HG02840 (cell line): Measurements from ENCODE around the gene PHLPP1.

Source experiments
- ATAC-seq: cut with Tn5 transposase; IDR thresholded peaks from one replicate; pipeline ENCODE4 v1.9.1; 2021; ENCODE audit warnings: mild to moderate bottlenecking, moderate library complexity, moderate number of reproducible peaks; ENCODE audit not compliant: unreplicated experiment, low FRiP score

Gene PHLPP1

DNA sequence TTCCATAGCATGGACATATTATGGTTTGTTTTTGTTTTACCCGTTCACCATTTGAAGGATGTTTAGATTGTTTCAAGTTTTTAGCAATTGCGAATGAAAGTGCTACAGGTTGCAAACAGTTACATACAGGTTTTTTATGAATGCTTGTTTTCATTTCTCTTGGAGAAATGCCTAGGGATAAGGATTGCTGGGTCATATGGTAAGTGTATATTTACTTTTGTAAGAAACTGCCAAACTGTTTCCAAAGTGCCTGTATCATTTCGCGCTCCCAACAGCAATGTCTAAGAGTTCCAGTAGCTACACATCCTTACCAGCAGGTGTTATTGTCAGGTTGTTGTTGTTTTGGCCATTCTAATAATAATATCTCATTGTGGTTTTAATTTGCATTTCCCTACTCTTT is 251.7 kb downstream of the PHLPP1 start:
- no peak for ATAC-seq

DNA sequence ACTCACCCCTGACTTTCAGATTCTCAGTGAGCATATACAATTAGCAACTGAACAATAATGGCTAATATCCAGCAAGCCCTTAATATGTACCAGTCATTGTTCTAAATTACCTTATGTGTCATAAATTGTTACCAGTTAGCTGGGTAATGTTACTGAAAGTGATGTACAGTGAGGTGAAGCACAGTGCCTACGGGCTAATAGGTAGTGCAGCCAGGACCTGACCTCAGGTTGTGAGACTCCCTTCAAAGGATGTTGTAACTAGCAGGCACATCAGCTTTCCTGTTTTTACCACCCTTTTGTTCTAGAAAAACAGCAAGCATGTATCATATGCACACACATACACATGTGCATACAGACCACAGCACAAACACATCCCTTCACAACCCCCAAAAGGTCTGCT is 258.3 kb downstream of the PHLPP1 start:
- ATAC-seq, result no peak

DNA sequence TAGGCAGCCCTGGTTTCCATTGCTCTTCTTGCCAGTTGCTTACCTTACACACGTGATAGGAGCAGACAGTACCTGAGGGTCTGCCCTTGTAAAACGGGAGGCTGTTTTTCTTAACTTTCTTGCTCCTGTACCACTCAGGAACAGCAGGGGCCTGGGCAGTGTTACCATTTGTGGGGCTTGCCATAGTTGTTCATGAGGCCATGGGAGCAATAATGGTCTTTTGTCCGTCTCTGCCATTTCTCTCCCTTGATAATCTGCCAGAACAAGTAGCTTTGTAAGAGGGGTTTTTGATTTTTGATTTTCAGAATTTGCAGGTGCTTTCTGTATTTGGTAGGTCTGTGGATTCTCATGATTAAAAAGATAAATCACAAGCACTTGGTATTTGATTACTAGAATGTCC is 259.0 kb downstream of the PHLPP1 start:
- ATAC-seq, result no peak

DNA sequence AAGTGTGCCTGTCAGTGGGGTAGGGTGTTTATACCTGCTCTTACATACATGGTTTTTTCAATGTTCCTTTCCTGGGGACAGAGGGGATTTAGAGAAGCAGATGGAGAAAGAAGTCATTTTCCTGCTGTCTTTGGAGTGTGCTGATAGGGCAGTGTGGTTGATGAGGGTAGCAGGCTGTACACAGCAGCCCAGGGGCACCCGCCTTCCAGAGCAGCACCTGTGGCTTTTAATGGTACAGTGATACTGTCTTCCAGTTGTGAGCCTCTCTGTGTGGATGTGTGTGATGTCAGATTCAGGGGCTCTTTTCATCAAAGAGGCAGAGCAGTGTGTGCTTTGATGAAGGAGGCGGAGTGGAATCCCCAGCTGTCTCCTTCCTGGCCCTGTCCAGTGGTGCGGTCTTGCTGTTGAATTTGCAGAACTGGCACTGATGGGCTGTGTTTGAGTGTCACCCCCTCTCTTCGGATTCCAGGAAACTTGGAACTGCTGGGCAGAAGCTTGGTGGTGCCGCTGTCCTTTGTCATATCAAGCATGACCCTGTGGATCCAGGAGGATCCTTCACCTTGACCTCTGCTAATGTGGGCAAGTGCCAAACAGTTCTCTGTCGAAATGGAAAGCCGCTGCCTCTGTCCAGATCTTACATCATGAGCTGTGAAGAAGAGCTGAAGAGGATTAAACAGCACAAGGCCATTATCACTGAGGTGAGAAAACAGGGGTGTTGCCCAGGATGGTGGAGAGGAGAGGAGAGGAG is 259.8 kb downstream of the PHLPP1 start:
- no peak for ATAC-seq

DNA sequence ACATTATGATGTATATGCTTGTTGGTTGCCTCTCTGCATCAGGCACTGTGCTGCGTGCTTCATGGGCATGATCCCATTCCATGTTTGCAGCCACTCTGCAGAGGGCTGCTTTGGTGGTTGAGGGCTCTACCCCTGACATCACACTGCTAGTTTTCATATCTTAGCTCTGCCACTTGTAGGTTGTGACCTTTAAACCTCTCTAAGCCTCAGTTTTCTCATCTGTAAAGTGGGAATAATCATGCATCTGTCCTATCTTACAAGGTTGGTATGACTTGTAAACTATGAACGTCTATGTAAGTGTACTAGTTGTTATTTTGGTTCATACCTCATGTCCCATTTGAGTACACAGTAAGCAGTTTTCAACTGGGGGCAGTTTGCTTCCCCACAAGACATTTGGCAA is 260.4 kb downstream of the PHLPP1 start:
- no peak for ATAC-seq

DNA sequence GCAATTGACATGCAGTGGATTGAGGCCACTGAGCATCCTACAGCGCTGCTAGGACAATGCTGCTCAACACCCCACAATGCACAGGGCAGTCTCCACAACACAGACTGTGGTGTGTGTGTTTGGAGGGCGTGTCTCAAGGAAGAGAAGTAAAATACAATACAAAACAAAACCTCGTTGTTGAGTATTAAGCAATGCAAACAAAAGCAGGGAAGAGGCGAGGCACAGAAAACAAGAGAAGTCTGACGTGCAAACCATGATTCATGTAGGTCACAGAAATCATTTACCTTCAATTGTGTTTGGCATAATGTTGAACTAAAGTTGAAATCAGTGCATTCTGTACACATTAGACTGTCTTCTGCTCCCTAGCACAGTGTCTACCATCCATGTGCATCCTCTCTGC is 260.9 kb downstream of the PHLPP1 start:
- ATAC-seq, result no peak

DNA sequence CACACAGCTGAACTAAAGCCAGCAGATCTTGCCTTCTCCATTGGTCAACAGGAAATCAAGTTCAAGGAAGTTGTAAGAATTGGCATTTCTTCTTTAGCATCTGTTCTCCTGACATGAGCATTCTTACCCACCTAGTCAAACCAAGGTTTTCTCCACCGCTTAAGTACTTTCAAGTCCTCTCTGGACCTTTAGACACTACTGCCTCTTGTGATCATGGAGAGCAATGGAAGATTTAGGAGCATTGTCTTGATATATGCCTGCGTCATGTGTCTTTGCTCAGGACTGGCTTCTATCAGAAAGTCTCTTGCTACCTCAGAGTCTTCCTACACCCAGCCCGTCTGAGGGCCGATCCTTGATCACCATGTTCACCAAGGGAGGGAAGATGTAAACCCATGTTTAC is 262.2 kb downstream of the PHLPP1 start:
- ATAC-seq, result no peak

DNA sequence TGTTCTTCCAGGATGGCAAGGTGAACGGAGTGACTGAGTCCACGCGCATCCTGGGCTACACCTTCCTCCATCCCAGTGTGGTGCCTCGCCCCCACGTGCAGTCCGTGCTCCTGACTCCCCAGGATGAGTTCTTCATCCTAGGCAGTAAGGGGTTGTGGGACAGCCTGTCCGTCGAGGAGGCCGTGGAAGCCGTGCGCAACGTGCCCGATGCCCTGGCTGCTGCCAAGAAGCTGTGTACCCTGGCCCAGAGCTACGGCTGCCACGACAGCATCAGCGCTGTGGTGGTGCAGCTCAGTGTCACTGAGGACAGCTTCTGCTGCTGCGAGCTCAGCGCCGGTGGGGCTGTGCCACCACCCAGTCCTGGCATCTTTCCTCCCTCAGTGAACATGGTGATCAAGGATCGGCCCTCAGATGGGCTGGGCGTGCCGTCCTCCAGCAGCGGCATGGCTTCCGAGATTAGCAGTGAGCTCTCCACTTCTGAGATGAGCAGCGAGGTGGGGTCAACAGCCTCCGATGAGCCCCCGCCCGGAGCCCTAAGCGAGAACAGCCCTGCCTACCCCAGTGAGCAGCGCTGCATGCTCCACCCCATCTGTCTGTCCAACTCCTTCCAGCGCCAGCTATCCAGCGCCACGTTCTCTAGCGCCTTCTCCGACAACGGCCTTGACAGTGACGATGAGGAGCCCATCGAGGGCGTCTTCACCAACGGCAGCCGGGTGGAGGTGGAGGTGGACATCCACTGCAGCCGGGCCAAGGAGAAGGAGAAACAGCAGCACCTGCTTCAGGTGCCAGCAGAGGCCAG is 263.1 kb downstream of the PHLPP1 start:
- ATAC-seq, result no peak

DNA sequence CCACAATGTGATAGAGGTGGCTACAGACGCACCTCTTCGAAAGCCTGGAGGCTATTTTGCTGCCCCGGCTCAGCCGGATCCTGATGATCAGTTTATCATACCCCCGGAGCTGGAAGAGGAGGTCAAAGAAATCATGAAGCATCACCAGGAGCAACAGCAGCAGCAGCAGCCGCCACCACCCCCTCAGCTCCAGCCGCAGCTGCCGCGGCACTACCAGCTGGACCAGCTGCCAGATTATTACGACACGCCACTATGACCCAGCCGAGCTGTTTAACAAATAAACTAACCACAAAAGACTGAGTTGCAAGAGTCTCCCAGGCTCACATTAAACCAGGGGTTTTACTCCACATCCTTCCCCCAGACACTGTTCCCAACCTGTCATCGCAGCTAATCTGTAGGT is 263.8 kb downstream of the PHLPP1 start:
- ATAC-seq, result no peak

DNA sequence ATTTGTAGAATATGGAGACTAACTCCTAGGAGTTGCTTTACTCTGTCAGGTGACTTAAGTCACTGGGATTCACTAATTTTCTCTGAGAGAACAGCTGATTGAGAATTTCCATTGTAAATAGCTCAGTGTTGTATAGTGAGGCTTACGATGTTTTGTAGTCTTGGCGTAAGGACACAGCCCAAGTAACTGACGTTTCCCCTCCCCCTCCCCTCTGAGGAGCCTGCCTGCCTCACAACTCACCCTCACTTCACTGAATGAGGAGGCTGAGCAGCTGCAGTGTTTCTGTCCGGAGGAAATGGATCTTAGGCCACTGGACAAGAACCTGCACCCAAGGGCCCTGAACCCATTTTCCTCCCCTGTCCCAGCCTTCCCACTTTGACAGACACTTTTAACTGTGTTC is 264.6 kb downstream of the PHLPP1 start:
- ATAC-seq, result no peak

DNA sequence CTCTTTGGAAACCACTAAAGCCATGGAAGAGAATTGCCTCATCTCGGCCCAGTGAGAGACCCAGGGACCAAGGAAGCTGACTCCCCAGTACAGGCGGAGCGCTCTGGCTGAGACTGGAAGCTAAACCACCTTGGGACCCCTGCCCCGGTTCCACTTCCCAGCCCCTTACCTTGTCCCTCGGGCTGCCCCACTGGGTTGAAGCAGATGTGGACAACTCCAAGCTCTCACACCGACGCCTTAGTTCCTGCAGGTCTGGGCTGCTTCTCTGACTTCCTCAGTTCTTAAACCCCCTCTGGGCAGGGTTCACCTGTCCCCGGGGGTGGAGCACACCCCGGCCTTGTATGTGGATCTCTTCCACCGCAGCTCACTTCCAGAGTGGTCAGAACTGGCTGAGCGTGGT is 266.2 kb downstream of the PHLPP1 start:
- no peak for ATAC-seq

DNA sequence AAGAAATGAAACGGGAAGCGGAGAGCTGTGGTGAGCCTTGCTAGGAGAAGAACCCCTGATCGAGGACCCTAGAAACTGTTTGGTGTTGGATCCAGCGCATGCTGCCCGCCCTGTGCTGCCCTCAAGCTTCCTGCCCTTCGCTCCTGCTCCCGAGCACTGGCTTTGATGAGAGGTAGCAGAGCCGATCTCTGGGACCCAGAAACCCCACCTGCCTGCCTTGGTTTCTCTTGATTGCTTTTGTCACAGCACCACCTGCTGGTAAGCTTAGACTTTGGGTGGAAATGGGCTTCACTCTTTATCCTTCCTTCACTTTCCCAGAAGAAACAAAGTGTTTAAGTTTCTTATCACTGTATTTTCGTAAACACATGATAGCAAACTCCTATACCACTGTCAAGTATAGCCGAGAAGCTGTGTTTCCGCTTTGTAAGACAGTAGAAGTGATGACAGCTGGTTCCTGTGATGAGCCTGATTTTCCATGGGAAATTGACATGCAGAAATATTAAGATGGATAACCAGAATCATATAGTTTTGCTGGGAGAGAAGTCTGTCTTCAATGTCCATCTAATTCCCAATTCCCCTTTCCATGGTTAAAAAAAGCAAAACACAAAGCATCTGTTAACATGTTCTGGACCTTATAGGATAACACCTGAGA is 267.4 kb downstream of the PHLPP1 start:
- ATAC-seq, result no peak

DNA sequence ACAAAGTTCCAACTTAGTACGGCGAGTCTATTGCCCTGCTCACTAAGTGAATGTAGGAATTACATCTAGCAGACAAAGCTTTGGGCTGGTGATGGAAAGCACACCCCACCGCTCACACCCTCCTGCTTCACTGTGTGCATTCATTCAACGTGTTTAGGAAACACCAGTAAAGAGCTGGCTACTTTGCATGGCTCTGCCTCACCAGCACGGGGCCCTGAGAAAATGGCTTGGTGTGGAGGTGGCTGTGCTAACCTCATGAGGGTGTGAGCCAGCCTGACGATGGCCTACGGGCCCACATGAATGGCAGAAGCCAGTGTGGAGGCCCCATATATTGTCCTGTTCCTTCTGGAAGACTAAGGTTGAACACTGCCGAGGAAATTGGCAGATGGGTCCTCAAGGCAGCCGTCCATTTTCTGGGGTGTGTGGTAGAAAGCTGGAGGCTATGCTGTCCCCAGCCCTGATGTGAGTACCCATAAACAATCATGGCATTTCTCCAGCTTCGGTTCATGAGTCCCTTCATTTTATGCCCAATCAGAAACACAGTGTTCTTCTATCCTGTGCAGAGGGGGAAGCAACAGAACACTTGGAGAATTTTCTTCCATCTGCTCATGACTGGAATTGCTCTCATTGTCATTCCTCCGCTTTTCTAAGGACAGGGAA is 269.4 kb downstream of the PHLPP1 start:
- ATAC-seq, result no peak

DNA sequence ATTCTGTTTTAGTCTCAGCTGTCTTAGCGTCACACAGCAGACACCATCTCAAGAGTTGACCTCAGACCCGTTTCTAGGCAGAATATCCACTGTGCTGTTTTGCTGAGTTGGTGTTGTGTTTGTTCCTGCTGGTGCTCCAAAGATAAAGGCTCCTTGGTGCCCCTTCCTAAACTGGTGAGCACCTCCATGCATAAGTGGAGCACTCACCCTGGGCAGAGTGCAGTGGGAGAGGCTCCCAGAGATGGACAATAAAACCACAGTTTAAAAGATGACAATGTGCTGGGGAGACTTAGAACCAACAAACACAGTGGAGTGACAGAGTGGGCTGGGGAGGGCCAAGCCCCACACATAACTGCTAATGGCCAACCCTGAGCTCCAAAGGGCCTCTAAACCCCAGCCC is 271.1 kb downstream of the PHLPP1 start:
- ATAC-seq, result no peak

DNA sequence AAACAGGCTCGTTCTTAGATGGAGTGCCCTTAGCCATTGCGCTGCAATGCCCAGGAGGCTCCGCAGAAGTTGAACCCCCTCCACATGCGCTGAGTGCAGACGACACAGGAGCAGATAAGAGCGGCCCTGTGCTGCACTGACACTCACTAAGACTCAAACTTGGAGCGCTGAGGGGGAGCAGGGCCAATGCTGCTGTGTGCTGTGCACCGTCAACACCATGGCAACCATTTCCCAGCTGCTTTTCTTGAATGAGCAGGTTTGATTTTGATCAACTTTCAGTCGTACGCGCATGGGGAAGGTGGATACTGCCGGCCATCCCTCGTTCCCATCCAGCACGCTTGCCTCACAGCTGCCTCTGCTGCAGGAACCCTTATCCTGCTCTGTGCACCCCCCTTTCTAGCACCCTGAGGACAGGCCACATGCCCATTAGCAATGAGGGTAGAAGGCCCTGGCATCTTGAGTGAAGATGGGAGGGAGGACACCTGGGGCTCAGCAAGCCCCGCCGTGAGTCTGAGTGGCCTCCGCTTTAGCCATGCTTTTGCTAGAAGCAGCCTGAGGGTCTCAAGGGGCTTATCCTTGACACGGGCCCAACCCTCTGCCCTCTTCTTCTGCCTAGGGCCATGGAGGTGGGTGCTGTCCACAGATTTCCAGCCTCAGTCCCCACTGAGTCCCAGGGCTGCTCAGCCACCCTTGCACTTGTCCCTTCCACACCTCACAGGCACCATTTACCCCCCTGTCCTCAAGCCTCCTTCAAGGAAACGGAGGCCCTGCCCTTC is 271.9 kb downstream of the PHLPP1 start:
- no peak for ATAC-seq

DNA sequence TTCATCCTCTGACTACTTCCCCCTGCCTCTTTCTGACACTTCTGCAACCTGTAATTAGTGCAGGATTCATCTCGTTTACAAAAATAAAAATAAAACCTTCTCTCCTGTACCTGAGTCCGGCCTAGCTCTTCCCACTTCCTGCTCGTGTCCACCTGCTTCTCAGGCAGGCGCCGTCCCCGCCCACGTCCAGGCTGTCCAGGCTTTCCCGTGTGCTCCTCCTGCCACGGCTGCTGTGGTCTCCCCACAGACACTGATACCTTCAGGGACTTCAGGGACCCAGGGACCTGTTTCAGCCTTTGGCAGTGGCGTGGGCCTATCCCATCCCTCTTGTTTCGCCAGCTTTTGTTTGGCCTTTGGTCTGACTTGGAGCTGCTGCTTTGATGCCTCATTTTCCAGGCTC is 272.5 kb downstream of the PHLPP1 start:
- ATAC-seq, result no peak

DNA sequence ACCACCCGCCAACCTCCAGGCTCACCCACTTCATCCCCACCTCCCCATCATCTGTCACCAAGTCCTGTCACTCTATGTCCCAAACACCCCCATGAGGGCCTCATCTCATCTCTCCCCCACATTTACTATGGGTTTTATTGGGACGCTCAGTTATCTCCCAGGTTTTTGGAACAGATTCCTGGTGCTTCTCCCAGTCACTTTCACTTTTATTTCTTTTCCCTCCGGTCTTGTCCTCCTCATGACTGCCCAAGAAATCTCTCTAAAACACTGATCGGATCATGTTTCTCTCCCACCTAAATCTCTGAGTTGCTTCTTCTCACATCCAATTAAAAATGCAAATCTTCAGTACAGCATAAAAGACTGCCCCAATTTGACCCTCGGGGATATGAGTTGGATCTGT is 273.1 kb downstream of the PHLPP1 start:
- ATAC-seq, result no peak

DNA sequence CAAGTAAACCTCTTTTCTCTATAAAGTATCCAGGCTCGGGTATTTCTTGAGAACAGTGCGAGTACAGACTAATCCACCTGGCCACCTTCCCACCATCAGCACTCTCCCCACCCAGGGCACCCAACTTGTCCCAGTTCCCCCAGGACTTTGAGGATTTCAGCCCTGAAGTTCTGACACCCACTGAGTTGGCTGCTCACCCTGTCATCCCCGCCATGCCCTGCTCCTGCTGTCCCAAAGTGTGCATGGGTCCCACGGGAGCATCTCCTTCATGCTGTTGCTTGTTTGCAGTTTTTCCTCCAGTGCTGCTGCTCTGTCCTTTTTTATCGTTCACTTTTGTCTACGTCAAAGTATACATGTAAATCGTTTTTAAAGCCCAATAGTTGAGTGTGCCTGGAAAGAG is 273.9 kb downstream of the PHLPP1 start:
- ATAC-seq, result no peak

DNA sequence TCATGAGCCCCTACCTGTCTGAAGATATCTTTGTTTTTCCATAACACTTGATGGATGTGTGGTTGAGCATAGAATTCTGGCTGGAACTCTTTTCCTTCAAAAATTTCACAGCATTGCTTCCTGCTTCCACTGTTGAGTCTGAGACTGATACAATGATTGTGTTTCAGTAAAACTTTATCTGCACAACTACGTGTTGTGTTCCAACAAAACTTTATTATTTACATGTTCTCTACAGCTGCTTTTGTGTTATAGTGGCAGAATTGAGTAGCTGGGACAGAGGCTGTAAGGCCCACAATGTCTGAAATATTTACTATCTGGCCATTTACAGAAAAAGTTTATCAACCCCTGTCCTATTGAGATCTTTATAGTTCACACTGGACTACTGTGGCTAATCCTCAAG is 275.3 kb downstream of the PHLPP1 start:
- ATAC-seq, result no peak

DNA sequence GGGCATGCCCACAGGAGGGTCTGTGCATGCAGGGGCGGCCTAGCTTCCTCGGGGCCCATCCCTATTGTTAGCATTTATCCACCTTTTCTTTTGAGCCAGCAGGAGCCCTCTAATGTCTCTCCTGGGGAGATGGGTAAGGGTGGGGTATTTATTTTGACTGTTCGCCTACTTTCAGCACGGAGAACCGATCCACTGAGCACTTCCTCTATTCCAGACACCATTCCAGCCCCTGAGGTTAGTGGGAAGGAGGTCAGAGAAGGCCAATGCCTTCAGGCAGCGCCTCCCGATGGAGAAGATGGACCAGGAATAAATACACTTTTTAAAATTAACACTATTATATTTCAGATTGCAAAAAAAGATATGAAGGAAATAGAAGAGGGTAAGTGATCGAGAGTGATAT is 276.0 kb downstream of the PHLPP1 start:
- no peak for ATAC-seq
